BE2C (cell line): ENCODE measurements around the gene DNAH12.
"Not testable (repeated sequence)": the region's sequence is repeated elsewhere in the genome, so short reads cannot be mapped to it uniquely, and the experiment has no call there.

ENCODE experiments used
- DNase-seq: peaks from one replicate; pipeline ENCODE4 v3.0.0-alpha.2; 2020
- H3K27me3 ChIP-seq: fragments of 250-450 bp; sonication (Bioruptor Pico); 2 replicates; pipeline ENCODE4 v1.5.1; 2020; ENCODE audit warnings: mild to moderate bottlenecking
- H3K36me3 ChIP-seq: fragments of 250-450 bp; sonication (Bioruptor Pico); 2 replicates; pipeline ENCODE4 v1.5.1; 2020; ENCODE audit warnings: mild to moderate bottlenecking
- H3K4me1 ChIP-seq: fragments of 250-450 bp; sonication (Bioruptor Pico); 2 replicates; pipeline ENCODE4 v1.5.1; 2020
- H3K4me3 ChIP-seq: 2 replicates; pipeline ENCODE4 v1.5.1; 2011; ENCODE audit warnings: low read depth, low read length
- H3K9me3 ChIP-seq: fragments of 250-450 bp; sonication (Bioruptor Pico); 2 replicates; pipeline ENCODE4 v1.5.1; 2020
- CTCF ChIP-seq: IDR thresholded peaks from 2 replicates; pipeline ENCODE4 v1.5.1; 2012; ENCODE audit warnings: mild to moderate bottlenecking, low read depth, low read length

Gene DNAH12

DNA sequence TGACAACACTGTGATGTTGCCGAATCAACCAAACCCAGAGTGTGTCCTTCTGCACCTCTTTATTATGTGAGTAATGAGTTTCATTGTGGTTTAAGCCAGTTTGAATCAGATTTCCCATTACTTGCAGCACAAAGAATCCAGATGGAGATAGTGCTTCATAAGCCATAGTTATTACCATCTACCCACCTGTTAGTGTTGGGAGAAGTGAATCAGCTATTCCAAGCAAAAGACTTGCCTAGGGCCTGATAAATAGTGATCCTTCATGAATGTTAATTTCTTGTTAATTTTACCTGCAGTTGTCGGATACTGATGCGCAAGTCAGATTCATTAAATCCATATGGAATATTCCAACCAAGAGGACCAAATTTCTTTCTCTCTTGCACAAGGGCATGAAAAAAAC lies 229.9 kb downstream of the DNAH12 start:
- H3K9me3 ChIP-seq: no peaks in the 10 kb centered on the region
- TF ChIP-seq CTCF: no peak
- H3K4me1 ChIP-seq: no peaks in the 10 kb centered on the region
- no peak for DNase-seq
- no peaks in the 10 kb centered on the region for H3K36me3 ChIP-seq
- H3K4me3 ChIP-seq: no peak overlapping the region
- H3K27me3 ChIP-seq: no peaks in the 10 kb centered on the region

DNA sequence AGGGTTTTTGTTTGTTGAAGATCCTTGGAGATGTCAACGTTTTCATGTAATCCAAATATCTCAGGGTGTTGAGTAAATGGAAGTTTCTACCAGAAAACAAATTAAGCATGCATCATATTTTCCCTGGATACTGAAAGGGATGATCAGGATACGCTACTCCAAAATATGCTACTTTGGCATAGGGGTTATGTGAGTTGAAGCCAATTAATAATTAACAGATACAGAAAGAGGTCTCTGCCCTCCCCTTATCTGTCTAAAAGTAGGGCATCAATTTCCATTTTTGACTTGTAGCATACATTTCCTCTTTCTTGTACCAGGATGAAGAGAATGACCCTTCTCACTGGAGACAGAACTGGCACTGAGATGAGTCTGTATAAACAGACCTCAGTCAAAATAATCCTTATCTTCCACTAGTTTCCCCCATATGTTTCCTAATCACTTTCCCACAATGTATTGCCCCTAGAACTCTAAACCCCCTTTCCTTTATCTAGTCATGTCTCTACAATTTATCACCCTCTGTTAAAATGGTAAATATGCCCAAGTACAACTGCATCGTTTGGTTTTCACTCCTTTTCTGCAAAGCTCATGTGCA lies 234.3 kb downstream of the DNAH12 start:
- no peaks in the 10 kb centered on the region for H3K9me3 ChIP-seq
- no peaks in the 10 kb centered on the region for H3K36me3 ChIP-seq
- no peaks in the 10 kb centered on the region for H3K27me3 ChIP-seq
- H3K4me3 ChIP-seq: no peak overlapping the region
- TF ChIP-seq CTCF: no peak
- no peak for DNase-seq
- H3K4me1 ChIP-seq: no peaks in the 10 kb centered on the region

GRCh38 chr3:57303520-57303919 lies 240.6 kb downstream of the DNAH12 start:
- H3K27me3 ChIP-seq, H3K4me3 ChIP-seq, H3K9me3 ChIP-seq, H3K4me1 ChIP-seq, H3K36me3 ChIP-seq, DNase-seq: not testable (repeated sequence)

DNA sequence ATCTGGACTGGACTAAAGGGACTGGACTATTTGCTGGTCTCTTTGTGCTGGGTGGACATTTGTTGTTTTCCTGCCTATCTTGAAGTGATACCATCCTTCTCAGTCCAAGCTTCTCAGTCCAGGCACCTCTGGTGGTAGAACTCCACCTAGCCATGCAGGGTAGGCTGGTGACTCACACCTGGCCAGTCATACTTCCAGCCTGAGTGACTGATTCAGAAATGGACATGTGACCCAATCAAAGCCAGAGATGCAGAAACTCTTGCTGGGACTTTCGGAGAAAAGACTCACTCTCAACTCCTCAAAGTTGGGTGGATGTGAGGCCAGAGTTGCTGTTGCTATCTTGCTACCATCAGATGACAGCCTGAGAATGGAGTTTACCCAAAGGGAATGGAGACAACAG lies 246.1 kb downstream of the DNAH12 start:
- no peaks in the 10 kb centered on the region for H3K27me3 ChIP-seq
- no peaks in the 10 kb centered on the region for H3K9me3 ChIP-seq
- H3K4me1 ChIP-seq: no peaks in the 10 kb centered on the region
- TF ChIP-seq CTCF: no peak
- H3K36me3 ChIP-seq: no peaks in the 10 kb centered on the region
- no peak overlapping the region for H3K4me3 ChIP-seq
- DNase-seq: no peak

GRCh38 chr3:57292897-57293526 lies 251.1 kb downstream of the DNAH12 start:
- Histone ChIP-seq H3K4me1 (no peaks in the 10 kb centered on the region), H3K36me3 (no peaks in the 10 kb centered on the region), H3K27me3 (no peaks in the 10 kb centered on the region; the same call in 1 of the 2 replicates), H3K9me3 (no peaks in the 10 kb centered on the region), H3K4me3 (no peak overlapping the region)
- DNase-seq: no peak
- no peak for TF ChIP-seq CTCF

GRCh38 chr3:57292159-57292896 lies 251.8 kb downstream of the DNAH12 start, which contains the start of gene ASB14:
ASB14 (minus strand) TSS chr3:57292685; CDS start chr3:57292033, 652 bp downstream.
- no peak for TF ChIP-seq CTCF
- Histone ChIP-seq H3K4me3 (no peak within 1 kb of the TSS), H3K27me3 (no peaks in the 10 kb centered on the region; the same call in 1 of the 2 replicates), H3K36me3 (no peaks in the 10 kb centered on the region), H3K4me1 (no peaks in the 10 kb centered on the region), H3K9me3 (no peaks in the 10 kb centered on the region)
- no peak for DNase-seq
